ENCODE data around the gene SLCO3A1.

SLCO3A1 gene

GRCh38 chr15:92005154-92005553 is 151.6 kb downstream of the SLCO3A1 start:
- Mint-ChIP-seq H3K4me3 (no peak overlapping the region), H3K36me3 (ENCODE audit: low read depth) (no peaks in the 10 kb centered on the region), H3K27me3 (no peaks in the 10 kb centered on the region), H3K4me1 (peaks cover 34% of the 10 kb centered on the region), H3K27ac (no peak overlapping the region), H3K9me3 (no peaks in the 10 kb centered on the region)
- DNase-seq: no peak
- no peak for ATAC-seq

- Mint-ChIP-seq H3K9me3 (no peaks in the 10 kb centered on the region), H3K36me3 (ENCODE audit: low read depth) (no peaks in the 10 kb centered on the region), H3K4me3 (no peak overlapping the region), H3K27ac (no peak overlapping the region), H3K4me1 (peaks cover 43% of the 10 kb centered on the region), H3K27me3 (no peaks in the 10 kb centered on the region)
- no peak for ATAC-seq
- no peak for DNase-seq
These were observed 152.9 kb downstream of the SLCO3A1 start for GRCh38 chr15:92006186-92007028.

DNA sequence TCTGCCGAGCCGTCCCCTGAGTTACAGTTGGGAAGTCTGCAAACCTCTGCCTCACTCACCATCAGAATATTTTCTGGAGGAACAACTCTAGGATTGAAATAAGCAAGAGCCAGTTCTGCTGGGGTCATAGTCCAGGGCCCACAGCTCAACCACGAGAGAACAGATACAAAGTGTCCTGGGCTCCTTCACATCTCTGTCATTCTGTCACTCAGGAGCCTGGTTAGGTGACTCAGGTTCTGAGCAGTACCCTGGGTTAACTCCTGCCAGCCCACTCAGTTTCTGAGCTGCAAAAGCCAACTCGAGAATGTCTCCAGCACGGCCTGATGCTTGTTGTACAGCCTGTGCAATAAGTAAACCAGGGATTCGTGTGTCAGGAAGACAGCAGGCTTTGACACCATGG is 155.7 kb downstream of the SLCO3A1 start:
- no peak overlapping the region for H3K4me3 Mint-ChIP-seq
- H3K4me1 Mint-ChIP-seq: peaks cover 57% of the 10 kb centered on the region
- no peaks in the 10 kb centered on the region for H3K36me3 Mint-ChIP-seq (ENCODE audit: low read depth)
- no peaks in the 10 kb centered on the region for H3K9me3 Mint-ChIP-seq
- peak; percentile 76 for ATAC-seq
- H3K27me3 Mint-ChIP-seq: no peaks in the 10 kb centered on the region
- DNase-seq: peak; percentile 14
- peak overlapping the region; percentile 29 for H3K27ac Mint-ChIP-seq

DNA sequence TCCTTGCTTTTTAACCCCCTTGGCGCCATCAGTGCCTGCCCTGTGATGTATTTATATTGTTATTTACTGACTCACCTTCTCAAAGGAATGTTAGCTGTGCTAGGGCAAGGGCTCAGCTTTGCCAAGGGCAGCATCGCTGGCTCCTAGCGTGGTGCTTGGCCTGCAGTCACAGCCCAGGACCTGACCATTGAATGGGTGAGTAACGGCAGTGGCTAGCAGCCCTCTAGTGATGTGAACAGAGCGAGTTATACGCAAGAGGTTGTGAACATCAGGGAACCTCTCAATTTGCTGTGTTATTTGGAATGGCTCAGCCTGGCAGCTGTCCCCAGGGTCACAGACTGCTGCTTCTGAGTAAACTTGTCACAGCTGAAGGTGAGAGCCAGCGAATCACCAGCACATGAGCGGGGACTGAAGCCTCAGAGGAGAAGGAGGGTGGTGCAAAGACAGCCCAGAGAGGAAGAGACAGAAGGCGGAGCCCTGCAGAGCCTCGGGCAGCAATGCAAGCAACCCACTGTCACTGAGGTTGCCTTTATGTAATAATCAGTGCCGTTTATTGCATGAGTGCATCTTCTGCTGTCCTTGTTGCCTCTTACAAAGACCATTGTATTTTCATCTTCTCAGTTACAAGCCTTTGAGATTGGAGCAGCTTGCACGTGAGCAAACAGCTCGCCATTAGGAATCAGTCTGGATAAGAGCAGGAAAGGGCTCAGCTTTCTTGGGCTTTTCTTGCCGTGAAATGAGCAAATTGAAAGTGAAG is 158.3 kb downstream of the SLCO3A1 start:
- Mint-ChIP-seq H3K27ac (peak overlapping the region; percentile 73), H3K36me3 (ENCODE audit: low read depth) (no peaks in the 10 kb centered on the region), H3K9me3 (no peaks in the 10 kb centered on the region), H3K4me3 (peak overlapping the region; percentile 64), H3K4me1 (peaks cover 56% of the 10 kb centered on the region), H3K27me3 (no peaks in the 10 kb centered on the region)
- ATAC-seq (peak; percentile 66), DNase-seq (peak; percentile 22)

- Mint-ChIP-seq H3K36me3 (ENCODE audit: low read depth) (no peaks in the 10 kb centered on the region), H3K9me3 (no peaks in the 10 kb centered on the region), H3K27me3 (no peaks in the 10 kb centered on the region), H3K27ac (peak overlapping the region; percentile 73), H3K4me3 (peak overlapping the region; percentile 64), H3K4me1 (peaks cover 51% of the 10 kb centered on the region)
- ATAC-seq (peak; percentile 66), DNase-seq (no peak)
These were observed 158.8 kb downstream of the SLCO3A1 start for GRCh38 chr15:92012368-92012629.

GRCh38 chr15:92012881-92013280 is 159.4 kb downstream of the SLCO3A1 start:
- H3K4me3 Mint-ChIP-seq: no peak overlapping the region
- no peaks in the 10 kb centered on the region for H3K9me3 Mint-ChIP-seq
- DNase-seq (no peak), ATAC-seq (no peak)
- no peaks in the 10 kb centered on the region for H3K36me3 Mint-ChIP-seq (ENCODE audit: low read depth)
- peaks cover 50% of the 10 kb centered on the region for H3K4me1 Mint-ChIP-seq
- H3K27ac Mint-ChIP-seq: no peak overlapping the region
- no peaks in the 10 kb centered on the region for H3K27me3 Mint-ChIP-seq

DNA sequence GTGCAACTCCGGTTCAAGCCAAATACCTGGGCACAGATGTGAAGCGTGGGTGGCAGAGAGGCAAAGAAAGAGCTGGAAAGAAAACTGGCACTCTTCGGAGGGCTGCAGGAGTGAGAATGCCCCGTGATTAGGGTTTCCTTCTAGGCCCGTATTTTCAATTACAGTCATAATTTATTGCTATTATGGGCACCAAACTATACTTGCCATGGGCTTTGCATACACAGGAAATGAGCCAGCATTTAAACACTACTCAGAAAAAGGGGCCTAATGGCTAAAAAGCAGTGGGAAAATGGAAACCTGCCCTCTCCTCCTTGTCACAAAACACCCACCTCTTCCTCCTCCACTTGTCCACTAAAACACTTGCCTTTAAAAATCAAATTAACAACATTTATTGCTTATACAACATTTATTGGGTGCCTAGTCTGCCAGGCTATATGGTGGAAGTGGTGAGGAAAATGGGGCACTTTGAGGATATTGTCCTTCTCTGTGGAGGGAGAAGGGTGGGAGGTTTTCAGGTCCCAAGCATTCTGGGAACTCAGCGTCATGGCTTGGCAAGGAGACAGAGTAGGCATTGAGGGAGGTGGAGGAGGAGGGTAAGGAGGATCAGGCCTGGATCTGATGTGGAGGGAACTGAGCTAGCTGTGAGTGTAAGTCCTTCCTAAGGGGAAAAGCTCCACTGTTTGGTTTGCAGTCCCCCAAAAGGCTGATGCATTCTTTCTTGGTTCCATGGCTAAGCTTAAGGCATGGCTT is 160.9 kb downstream of the SLCO3A1 start:
- H3K4me1 Mint-ChIP-seq: peaks cover 35% of the 10 kb centered on the region
- no peaks in the 10 kb centered on the region for H3K36me3 Mint-ChIP-seq (ENCODE audit: low read depth)
- H3K9me3 Mint-ChIP-seq: no peaks in the 10 kb centered on the region
- no peak overlapping the region for H3K4me3 Mint-ChIP-seq
- H3K27ac Mint-ChIP-seq: peak overlapping the region; percentile 11
- H3K27me3 Mint-ChIP-seq: no peaks in the 10 kb centered on the region
- DNase-seq (no peak), ATAC-seq (no peak)

DNA sequence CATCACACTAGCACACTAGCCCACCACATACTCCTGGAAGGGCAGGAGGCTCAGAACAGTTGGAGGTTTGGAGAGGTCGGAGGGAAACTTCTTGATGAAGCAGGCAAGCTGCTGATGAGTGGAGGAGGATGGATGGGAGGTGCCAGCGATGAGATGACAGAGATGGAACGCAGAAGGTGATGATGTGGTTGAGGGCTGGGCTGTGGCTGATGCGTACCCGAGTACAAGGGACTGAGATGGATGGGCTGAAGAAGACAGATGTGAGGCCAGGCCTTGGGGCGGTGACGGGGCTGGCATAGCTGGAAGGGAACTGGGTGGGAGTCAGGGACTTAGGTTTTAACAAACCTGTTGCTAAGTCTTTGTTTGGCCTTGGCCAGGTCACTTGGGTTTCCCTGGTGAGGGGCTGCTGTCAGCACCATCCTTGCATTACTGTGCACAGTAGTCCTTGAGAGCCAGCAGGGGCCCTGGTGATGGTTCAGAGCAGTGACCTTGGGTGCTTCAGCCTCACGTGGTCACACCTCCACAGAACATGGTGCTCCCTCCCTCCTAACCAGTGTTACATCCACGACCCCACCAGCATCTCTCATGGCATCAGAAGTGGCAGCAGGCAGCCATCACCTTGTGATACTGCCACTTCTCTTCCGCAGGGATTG is 164.5 kb downstream of the SLCO3A1 start:
- Mint-ChIP-seq H3K4me1 (peaks cover 25% of the 10 kb centered on the region), H3K4me3 (no peak overlapping the region)
- ATAC-seq: no peak

GRCh38 chr15:92018535-92019239 is 165.2 kb downstream of the SLCO3A1 start:
- H3K4me1 Mint-ChIP-seq: peaks cover 25% of the 10 kb centered on the region

More for the DNA sequence above, 164.5 kb downstream of the SLCO3A1 start:
- H3K27ac Mint-ChIP-seq: no peak overlapping the region
- H3K27me3 Mint-ChIP-seq: no peaks in the 10 kb centered on the region
- H3K9me3 Mint-ChIP-seq: no peaks in the 10 kb centered on the region
- no peak for DNase-seq
- H3K36me3 Mint-ChIP-seq (ENCODE audit: low read depth): no peaks in the 10 kb centered on the region

GRCh38 chr15:92019706-92020105 is 166.2 kb downstream of the SLCO3A1 start:
- Mint-ChIP-seq H3K4me1 (peaks cover 18% of the 10 kb centered on the region), H3K36me3 (ENCODE audit: low read depth) (no peaks in the 10 kb centered on the region), H3K27ac (no peak overlapping the region), H3K4me3 (no peak overlapping the region), H3K27me3 (no peaks in the 10 kb centered on the region), H3K9me3 (no peaks in the 10 kb centered on the region)
- ATAC-seq (no peak), DNase-seq (no peak)

More at GRCh38 chr15:92018535-92019239, 165.2 kb downstream of the SLCO3A1 start:
- ATAC-seq (no peak), DNase-seq (no peak)
- Mint-ChIP-seq H3K36me3 (ENCODE audit: low read depth) (no peaks in the 10 kb centered on the region), H3K9me3 (no peaks in the 10 kb centered on the region), H3K4me3 (no peak overlapping the region), H3K27ac (no peak overlapping the region), H3K27me3 (no peaks in the 10 kb centered on the region)

DNA sequence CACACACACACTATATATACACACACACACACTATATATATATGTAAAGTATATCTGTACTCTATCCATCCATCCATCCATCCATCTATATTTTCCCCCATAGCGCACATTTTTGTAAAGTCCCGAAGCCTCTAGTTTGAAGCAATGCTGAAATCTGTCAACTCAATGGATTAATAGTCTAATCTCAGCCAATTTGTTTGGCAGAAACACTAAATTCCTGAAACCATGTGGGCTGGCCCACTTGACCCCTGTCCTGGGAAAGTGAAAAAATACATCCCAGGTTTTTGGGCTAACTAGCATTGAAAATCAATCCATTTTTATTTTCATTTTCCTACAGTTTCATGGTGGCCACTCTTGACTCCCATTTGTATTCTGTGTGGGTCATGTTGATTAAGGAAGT is 166.7 kb downstream of the SLCO3A1 start:
- ATAC-seq: no peak
- H3K4me3 Mint-ChIP-seq: no peak overlapping the region
- H3K27ac Mint-ChIP-seq: no peak overlapping the region
- no peaks in the 10 kb centered on the region for H3K9me3 Mint-ChIP-seq
- H3K36me3 Mint-ChIP-seq (ENCODE audit: low read depth): no peaks in the 10 kb centered on the region
- H3K27me3 Mint-ChIP-seq: no peaks in the 10 kb centered on the region
- H3K4me1 Mint-ChIP-seq: peaks cover 16% of the 10 kb centered on the region
- no peak for DNase-seq

DNA sequence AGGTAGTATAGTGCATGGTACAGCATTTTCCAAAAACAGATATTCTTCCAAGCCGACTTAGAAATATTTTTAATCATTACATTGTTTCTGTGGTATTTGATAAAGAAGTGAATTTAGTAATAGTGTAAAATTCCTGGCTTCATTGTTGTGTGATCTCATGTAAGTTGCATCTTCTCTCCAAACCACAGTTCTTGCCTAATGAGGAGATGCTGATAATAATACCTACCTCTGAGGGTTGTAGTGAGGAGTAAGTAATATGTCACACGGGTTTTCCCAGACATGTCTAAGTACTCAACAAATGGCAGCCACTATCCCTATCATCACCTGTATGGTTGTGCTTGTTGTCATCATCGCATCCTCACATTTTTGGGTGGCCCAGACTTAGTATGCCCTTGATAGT is 167.3 kb downstream of the SLCO3A1 start:
- Mint-ChIP-seq H3K4me3 (no peak overlapping the region), H3K27me3 (no peaks in the 10 kb centered on the region), H3K4me1 (peaks cover 16% of the 10 kb centered on the region), H3K9me3 (no peaks in the 10 kb centered on the region), H3K27ac (no peak overlapping the region), H3K36me3 (ENCODE audit: low read depth) (no peaks in the 10 kb centered on the region)
- ATAC-seq (no peak), DNase-seq (no peak)

DNA sequence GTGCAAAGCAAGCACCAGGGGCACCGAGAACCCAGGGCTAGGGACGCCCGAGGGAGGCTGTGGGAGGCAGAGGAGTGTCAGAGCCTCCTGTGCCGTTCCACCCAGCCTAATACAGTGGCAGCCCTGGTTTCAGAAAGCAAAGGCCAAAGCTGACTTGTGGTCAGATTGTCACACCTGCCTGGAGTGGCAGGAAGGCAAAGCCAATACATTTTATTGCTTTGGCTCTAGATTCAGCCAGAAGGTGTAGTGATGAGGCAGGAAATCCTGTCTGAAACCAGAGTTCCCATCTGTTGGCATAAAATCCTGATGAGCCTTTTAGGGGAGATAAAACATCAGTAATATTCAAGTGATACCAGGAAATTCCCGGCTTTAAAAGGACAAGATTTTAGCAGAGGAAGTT is 168.3 kb downstream of the SLCO3A1 start:
- Mint-ChIP-seq H3K9me3 (no peaks in the 10 kb centered on the region), H3K36me3 (ENCODE audit: low read depth) (no peaks in the 10 kb centered on the region), H3K27me3 (no peaks in the 10 kb centered on the region), H3K4me3 (no peak overlapping the region), H3K27ac (no peak overlapping the region), H3K4me1 (peaks cover 16% of the 10 kb centered on the region)
- no peak for DNase-seq
- ATAC-seq: peak; percentile 40

DNA sequence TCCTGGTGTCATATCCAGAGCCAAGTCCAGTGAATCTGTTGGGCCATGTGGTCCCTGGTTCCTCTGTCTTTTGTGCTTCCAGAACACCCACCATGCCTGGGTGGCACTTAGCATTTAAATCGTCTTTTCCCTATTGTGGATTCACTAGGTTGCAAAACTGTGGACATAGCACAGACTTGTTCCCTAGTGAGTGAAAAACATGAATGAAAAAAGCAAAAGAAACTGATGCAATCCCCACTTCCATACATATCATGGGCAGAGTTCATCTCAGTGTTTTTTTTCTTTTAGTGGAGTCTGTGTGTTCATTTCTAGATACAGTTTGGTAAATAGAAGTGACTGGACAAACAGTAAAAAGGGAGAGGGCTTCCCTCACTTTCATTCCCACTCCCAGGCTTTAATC is 170.5 kb downstream of the SLCO3A1 start:
- Mint-ChIP-seq H3K27ac (no peak overlapping the region), H3K4me3 (no peak overlapping the region), H3K36me3 (ENCODE audit: low read depth) (no peaks in the 10 kb centered on the region), H3K27me3 (no peaks in the 10 kb centered on the region), H3K4me1 (peaks cover 16% of the 10 kb centered on the region), H3K9me3 (no peaks in the 10 kb centered on the region)
- ATAC-seq (no peak), DNase-seq (no peak)
